ENCODE results near the gene ARNT2. TPM values are rescaled to one million over a fixed set of nuclear protein-coding genes. Genes with fewer than 3 reads are reported as not detected.

The ARNT2 gene
- total and polyA plus RNA-seq, 10 of the 15 experiments (the other 5 are each of a cell fraction or from before 2014, with no cell fraction given): 0.07 to 0.49 (median 0.09) TPM; not detected in 6

DNA sequence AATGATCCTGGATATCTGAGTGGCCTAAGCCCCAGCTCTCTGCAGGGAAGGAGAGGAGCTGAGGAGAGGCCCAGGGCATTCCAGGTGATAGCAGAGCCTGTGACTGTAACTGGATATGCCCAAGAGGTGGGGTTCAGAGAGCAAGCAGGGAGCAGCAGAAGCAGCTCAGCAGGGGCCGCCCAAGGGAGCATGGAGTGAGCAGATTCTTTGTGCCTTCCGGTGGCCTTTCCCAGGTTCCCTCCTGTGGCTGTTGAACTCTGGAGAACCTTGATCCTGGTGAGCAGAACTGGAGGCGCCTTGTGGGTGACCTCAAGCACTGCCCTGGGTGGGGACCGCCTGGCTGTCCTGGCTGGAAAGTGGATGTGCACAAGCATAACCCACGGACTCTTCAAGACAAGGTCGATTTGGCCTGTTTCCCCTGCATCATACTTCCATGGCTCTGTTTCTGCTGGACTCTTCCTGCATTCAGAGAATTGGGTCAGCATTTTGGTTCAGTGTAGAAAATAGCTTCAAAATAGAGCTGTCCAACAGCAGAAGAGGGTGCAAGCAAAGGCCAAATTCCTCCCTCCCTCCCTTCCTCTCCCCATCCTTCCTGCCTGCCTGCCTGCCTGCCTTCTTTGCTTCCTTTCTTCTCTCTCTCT lies 76.1 kb downstream of the ARNT2 start:
- no peak overlapping the region for H2AFZ ChIP-seq (ENCODE audit: control insufficient read depth, low read depth, low read length)
- ChIA-PET RAD21 (ENCODE audit: unreplicated experiment) (interaction anchor here (1.0 kb wide), 1 partner anchor 296 kb away, joined by 3 read pairs; no protein-coding TSS in a partner anchor), SMC1A (ENCODE audit: uncharacterized antibody, unreplicated experiment) (no interaction called here), POLR2A (no interaction called here), CTCF (no interaction called here)
- no TSS peak for BruUV-seq (replicated peaks)
- no peaks in the 10 kb centered on the region for H4K20me1 ChIP-seq (ENCODE audit: control insufficient read depth, insufficient read depth)
- no peak for FAIRE-seq
- no peak overlapping the region for H3K4me2 ChIP-seq (ENCODE audit: control insufficient read depth, insufficient read depth)
- 49% methylated on average over 5 of the region's 6 CpGs for whole genome bisulfite sequencing (ENCODE audit: insufficient coverage, insufficient replicate concordance, low lambda C conversion rate, missing lambda C conversion rate)
- ATAC-seq: no peak
- H3K4me1 ChIP-seq (ENCODE audit: control insufficient read depth, insufficient read depth, low read length): no peaks in the 10 kb centered on the region
- no peaks in the 10 kb centered on the region for H3K36me3 ChIP-seq (ENCODE audit: control insufficient read depth in 2 of 2, insufficient read depth in 2 of 2, low read length in 1 of 2)
- H3K9me3 ChIP-seq (replicated peaks; ENCODE audit: control insufficient read depth, insufficient read depth, low read length): no peaks in the 10 kb centered on the region; the same call in 2 of the 3 replicates
- intact Hi-C loops (cut with micrococcal nuclease; ENCODE audit: unreplicated experiment): no loop called here
- DNase-seq (ENCODE audit: low read depth, low spot score): no peak
- in situ Hi-C loops (cut with MboI): no loop called here
- peaks cover 0 to 3% of the 10 kb centered on the region in 2 experiments; a peak in 1 of 4 replicates for H3K27me3 ChIP-seq (replicated peaks in 1 of 2; ENCODE audit: control insufficient read depth in 2 of 2, insufficient read depth in 2 of 2, low read length in 1 of 2)
- no peak overlapping the region for H3K9ac ChIP-seq (ENCODE audit: control insufficient read depth, insufficient read depth, low read length)
- H3K27ac ChIP-seq (ENCODE audit: control insufficient read depth, insufficient read depth): no peak overlapping the region
- no peak overlapping the region for H3K4me3 ChIP-seq
- no peaks in the 10 kb centered on the region for H3K79me2 ChIP-seq (ENCODE audit: control insufficient read depth, insufficient read depth, low read length)
- no peak for TF ChIP-seq SIX5 (IDR thresholded peaks at IDR 0.05; ENCODE audit: low read depth, low read length, severe bottlenecking)
- TF ChIP-seq CHD4 (IDR thresholded peaks at IDR 0.05): no peak
- TF ChIP-seq SRF (IDR thresholded peaks at IDR 0.05; ENCODE audit: low read depth in 2 of 2, low read length in 2 of 2): no peak
- TF ChIP-seq RCOR1 (conservative IDR thresholded peaks at IDR 0.05; ENCODE audit: low read depth, low read length): no peak
- TF ChIP-seq, protein P1, sequence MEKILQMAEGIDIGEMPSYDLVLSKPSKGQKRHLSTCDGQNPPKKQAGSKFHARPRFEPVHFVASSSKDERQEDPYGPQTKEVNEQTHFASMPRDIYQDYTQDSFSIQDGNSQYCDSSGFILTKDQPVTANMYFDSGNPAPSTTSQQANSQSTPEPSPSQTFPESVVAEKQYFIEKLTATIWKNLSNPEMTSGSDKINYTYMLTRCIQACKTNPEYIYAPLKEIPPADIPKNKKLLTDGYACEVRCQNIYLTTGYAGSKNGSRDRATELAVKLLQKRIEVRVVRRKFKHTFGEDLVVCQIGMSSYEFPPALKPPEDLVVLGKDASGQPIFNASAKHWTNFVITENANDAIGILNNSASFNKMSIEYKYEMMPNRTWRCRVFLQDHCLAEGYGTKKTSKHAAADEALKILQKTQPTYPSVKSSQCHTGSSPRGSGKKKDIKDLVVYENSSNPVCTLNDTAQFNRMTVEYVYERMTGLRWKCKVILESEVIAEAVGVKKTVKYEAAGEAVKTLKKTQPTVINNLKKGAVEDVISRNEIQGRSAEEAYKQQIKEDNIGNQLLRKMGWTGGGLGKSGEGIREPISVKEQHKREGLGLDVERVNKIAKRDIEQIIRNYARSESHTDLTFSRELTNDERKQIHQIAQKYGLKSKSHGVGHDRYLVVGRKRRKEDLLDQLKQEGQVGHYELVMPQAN (conservative IDR thresholded peaks at IDR 0.05): no peak
- TF ChIP-seq YY1 (IDR thresholded peaks at IDR 0.05; ENCODE audit: low read depth, low read length): no peak
- TF ChIP-seq, protein P2, sequence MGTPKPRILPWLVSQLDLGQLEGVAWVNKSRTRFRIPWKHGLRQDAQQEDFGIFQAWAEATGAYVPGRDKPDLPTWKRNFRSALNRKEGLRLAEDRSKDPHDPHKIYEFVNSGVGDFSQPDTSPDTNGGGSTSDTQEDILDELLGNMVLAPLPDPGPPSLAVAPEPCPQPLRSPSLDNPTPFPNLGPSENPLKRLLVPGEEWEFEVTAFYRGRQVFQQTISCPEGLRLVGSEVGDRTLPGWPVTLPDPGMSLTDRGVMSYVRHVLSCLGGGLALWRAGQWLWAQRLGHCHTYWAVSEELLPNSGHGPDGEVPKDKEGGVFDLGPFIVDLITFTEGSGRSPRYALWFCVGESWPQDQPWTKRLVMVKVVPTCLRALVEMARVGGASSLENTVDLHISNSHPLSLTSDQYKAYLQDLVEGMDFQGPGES (IDR thresholded peaks at IDR 0.05): no peak
- TF ChIP-seq, protein P3, sequence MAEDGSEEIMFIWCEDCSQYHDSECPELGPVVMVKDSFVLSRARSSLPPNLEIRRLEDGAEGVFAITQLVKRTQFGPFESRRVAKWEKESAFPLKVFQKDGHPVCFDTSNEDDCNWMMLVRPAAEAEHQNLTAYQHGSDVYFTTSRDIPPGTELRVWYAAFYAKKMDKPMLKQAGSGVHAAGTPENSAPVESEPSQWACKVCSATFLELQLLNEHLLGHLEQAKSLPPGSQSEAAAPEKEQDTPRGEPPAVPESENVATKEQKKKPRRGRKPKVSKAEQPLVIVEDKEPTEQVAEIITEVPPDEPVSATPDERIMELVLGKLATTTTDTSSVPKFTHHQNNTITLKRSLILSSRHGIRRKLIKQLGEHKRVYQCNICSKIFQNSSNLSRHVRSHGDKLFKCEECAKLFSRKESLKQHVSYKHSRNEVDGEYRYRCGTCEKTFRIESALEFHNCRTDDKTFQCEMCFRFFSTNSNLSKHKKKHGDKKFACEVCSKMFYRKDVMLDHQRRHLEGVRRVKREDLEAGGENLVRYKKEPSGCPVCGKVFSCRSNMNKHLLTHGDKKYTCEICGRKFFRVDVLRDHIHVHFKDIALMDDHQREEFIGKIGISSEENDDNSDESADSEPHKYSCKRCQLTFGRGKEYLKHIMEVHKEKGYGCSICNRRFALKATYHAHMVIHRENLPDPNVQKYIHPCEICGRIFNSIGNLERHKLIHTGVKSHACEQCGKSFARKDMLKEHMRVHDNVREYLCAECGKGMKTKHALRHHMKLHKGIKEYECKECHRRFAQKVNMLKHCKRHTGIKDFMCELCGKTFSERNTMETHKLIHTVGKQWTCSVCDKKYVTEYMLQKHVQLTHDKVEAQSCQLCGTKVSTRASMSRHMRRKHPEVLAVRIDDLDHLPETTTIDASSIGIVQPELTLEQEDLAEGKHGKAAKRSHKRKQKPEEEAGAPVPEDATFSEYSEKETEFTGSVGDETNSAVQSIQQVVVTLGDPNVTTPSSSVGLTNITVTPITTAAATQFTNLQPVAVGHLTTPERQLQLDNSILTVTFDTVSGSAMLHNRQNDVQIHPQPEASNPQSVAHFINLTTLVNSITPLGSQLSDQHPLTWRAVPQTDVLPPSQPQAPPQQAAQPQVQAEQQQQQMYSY (CRISPR knock-in tag; IDR thresholded peaks at IDR 0.05): no peak
- TF ChIP-seq, protein P4, sequence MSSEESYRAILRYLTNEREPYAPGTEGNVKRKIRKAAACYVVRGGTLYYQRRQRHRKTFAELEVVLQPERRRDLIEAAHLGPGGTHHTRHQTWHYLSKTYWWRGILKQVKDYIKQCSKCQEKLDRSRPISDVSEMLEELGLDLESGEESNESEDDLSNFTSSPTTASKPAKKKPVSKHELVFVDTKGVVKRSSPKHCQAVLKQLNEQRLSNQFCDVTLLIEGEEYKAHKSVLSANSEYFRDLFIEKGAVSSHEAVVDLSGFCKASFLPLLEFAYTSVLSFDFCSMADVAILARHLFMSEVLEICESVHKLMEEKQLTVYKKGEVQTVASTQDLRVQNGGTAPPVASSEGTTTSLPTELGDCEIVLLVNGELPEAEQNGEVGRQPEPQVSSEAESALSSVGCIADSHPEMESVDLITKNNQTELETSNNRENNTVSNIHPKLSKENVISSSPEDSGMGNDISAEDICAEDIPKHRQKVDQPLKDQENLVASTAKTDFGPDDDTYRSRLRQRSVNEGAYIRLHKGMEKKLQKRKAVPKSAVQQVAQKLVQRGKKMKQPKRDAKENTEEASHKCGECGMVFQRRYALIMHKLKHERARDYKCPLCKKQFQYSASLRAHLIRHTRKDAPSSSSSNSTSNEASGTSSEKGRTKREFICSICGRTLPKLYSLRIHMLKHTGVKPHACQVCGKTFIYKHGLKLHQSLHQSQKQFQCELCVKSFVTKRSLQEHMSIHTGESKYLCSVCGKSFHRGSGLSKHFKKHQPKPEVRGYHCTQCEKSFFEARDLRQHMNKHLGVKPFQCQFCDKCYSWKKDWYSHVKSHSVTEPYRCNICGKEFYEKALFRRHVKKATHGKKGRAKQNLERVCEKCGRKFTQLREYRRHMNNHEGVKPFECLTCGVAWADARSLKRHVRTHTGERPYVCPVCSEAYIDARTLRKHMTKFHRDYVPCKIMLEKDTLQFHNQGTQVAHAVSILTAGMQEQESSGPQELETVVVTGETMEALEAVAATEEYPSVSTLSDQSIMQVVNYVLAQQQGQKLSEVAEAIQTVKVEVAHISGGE (CRISPR knock-in tag; IDR thresholded peaks at IDR 0.05): no peak
- TF ChIP-seq ZNF217 (IDR thresholded peaks at IDR 0.05): no peak
- no peak for TF ChIP-seq ZBED1 (IDR thresholded peaks at IDR 0.05; ENCODE audit: borderline replicate concordance)

All from GM12878 (cell line).